KOPT-K1 (cell line): ENCODE data around the gene CNOT6.
"Not testable (repeated sequence)": the region's sequence is repeated elsewhere in the genome, so short reads cannot be mapped to it uniquely, and the experiment has no call there.

Source experiments
- H3K27ac ChIP-seq: fragments of 200-600 bp; sonication (generic); 2 replicates; pipeline ENCODE4 v1.5.1; 2016; ENCODE audit warnings: antibody characterized with exemption, mild to moderate bottlenecking, low read depth, low read length; ENCODE audit not compliant: poor library complexity, severe bottlenecking
- H3K36me3 ChIP-seq: fragments of 200-600 bp; sonication (generic); 2 replicates; pipeline ENCODE4 v1.5.1; 2017; ENCODE audit warnings: antibody characterized with exemption, mild to moderate bottlenecking, low read length, moderate library complexity; ENCODE audit not compliant: insufficient read depth
- H3K9me3 ChIP-seq: fragments of 200-600 bp; sonication (generic); 2 replicates; pipeline ENCODE4 v1.5.1; 2017; ENCODE audit warnings: antibody characterized with exemption, low read length, mild to moderate bottlenecking; ENCODE audit not compliant: insufficient read depth, poor library complexity, severe bottlenecking

CNOT6 gene

GRCh38 chr5:180467989-180468731, 26.0 kb upstream of the CNOT6 start:
- H3K9me3 ChIP-seq = no peaks in the 10 kb centered on the region
- no peak overlapping the region for H3K27ac ChIP-seq
- H3K36me3 ChIP-seq = no peaks in the 10 kb centered on the region

- Histone ChIP-seq H3K9me3 (no peaks in the 10 kb centered on the region), H3K27ac (no peak overlapping the region), H3K36me3 (no peaks in the 10 kb centered on the region)
Measured at GRCh38 chr5:180468732-180469585, 25.2 kb upstream of the CNOT6 start.

GRCh38 chr5:180469586-180469865, 24.7 kb upstream of the CNOT6 start:
- no peaks in the 10 kb centered on the region for H3K9me3 ChIP-seq
- no peak overlapping the region for H3K27ac ChIP-seq
- H3K36me3 ChIP-seq = no peaks in the 10 kb centered on the region

- Histone ChIP-seq H3K9me3 (no peaks in the 10 kb centered on the region), H3K27ac (no peak overlapping the region), H3K36me3 (no peaks in the 10 kb centered on the region)
Measured at GRCh38 chr5:180469866-180470265, 24.3 kb upstream of the CNOT6 start.

GRCh38 chr5:180470361-180470760, 23.8 kb upstream of the CNOT6 start:
- Histone ChIP-seq H3K9me3 (no peaks in the 10 kb centered on the region), H3K27ac (no peak overlapping the region), H3K36me3 (no peaks in the 10 kb centered on the region)

- Histone ChIP-seq H3K27ac (no peak overlapping the region), H3K36me3 (no peaks in the 10 kb centered on the region), H3K9me3 (no peaks in the 10 kb centered on the region)
Measured at GRCh38 chr5:180470966-180471582, 23.1 kb upstream of the CNOT6 start.

GRCh38 chr5:180471866-180472265, 22.3 kb upstream of the CNOT6 start:
- Histone ChIP-seq H3K27ac (no peak overlapping the region), H3K36me3 (no peaks in the 10 kb centered on the region)

GRCh38 chr5:180472269-180472668, 21.9 kb upstream of the CNOT6 start:
- Histone ChIP-seq H3K9me3 (no peaks in the 10 kb centered on the region), H3K36me3 (no peaks in the 10 kb centered on the region), H3K27ac (no peak overlapping the region)

More at GRCh38 chr5:180471866-180472265, 22.3 kb upstream of the CNOT6 start:
- H3K9me3 ChIP-seq = no peaks in the 10 kb centered on the region

GRCh38 chr5:180473386-180473785, 20.8 kb upstream of the CNOT6 start:
- not testable (repeated sequence) for H3K9me3 ChIP-seq, H3K27ac ChIP-seq

GRCh38 chr5:180474569-180474968, 19.6 kb upstream of the CNOT6 start:
- Histone ChIP-seq H3K27ac (no peak overlapping the region), H3K9me3 (no peaks in the 10 kb centered on the region)

More at GRCh38 chr5:180473386-180473785, 20.8 kb upstream of the CNOT6 start:
- H3K36me3 ChIP-seq = not testable (repeated sequence)

GRCh38 chr5:180475969-180476524, 18.1 kb upstream of the CNOT6 start:
- not testable (repeated sequence) for H3K9me3 ChIP-seq, H3K36me3 ChIP-seq, H3K27ac ChIP-seq

More at GRCh38 chr5:180474569-180474968, 19.6 kb upstream of the CNOT6 start:
- no peaks in the 10 kb centered on the region for H3K36me3 ChIP-seq

GRCh38 chr5:180484813-180485212, 9.4 kb upstream of the CNOT6 start:
- no peak overlapping the region for H3K27ac ChIP-seq
- H3K36me3 ChIP-seq = no peaks in the 10 kb centered on the region

GRCh38 chr5:180486636-180487149, 7.5 kb upstream of the CNOT6 start:
- Histone ChIP-seq H3K36me3 (no peaks in the 10 kb centered on the region), H3K9me3 (no peaks in the 10 kb centered on the region), H3K27ac (no peak overlapping the region)

More at GRCh38 chr5:180484813-180485212, 9.4 kb upstream of the CNOT6 start:
- no peaks in the 10 kb centered on the region for H3K9me3 ChIP-seq

- Histone ChIP-seq H3K9me3 (no peaks in the 10 kb centered on the region), H3K36me3 (no peaks in the 10 kb centered on the region), H3K27ac (no peak overlapping the region)
Measured at GRCh38 chr5:180487556-180487955, 6.6 kb upstream of the CNOT6 start.

GRCh38 chr5:180491496-180491895, 2.7 kb upstream of the CNOT6 start:
- H3K9me3 ChIP-seq = no peaks in the 10 kb centered on the region
- H3K27ac ChIP-seq = peak overlapping the region; percentile 96
- peaks cover 11% of the 10 kb centered on the region for H3K36me3 ChIP-seq
